GM04503 (cell line): ENCODE data around the gene TRA2A.
"Not testable (repeated sequence)": the region's sequence is repeated elsewhere in the genome, so short reads cannot be mapped to it uniquely, and the experiment has no call there.

ENCODE experiments used
- DNase-seq: peaks from one replicate; pipeline ENCODE4 v3.0.0-alpha.2; 2012; ENCODE audit warnings: low read depth

TRA2A gene

GRCh38 chr7:23494009-23494408 lies 37.8 kb downstream of the TRA2A start:
- no peak for DNase-seq

GRCh38 chr7:23491502-23491901 lies 40.3 kb downstream of the TRA2A start:
- DNase-seq, result no peak

GRCh38 chr7:23490357-23491135 lies 41.2 kb downstream of the TRA2A start:
- DNase-seq, result no peak

GRCh38 chr7:23488714-23489113 lies 43.1 kb downstream of the TRA2A start:
- DNase-seq, result not testable (repeated sequence)

- DNase-seq, result no peak
These were observed 44.1 kb downstream of the TRA2A start for GRCh38 chr7:23487670-23488069.

GRCh38 chr7:23486002-23486773 lies 45.6 kb downstream of the TRA2A start:
- no peak for DNase-seq

GRCh38 chr7:23482686-23483085 lies 49.1 kb downstream of the TRA2A start:
- DNase-seq, result no peak

- DNase-seq, result no peak
These were observed 53.6 kb downstream of the TRA2A start for GRCh38 chr7:23477962-23478866.

- DNase-seq, result no peak
These were observed 54.7 kb downstream of the TRA2A start for GRCh38 chr7:23477157-23477499.

- DNase-seq, result no peak
These were observed 55.3 kb downstream of the TRA2A start for GRCh38 chr7:23476286-23477156.

GRCh38 chr7:23475576-23475839 lies 56.3 kb downstream of the TRA2A start:
- DNase-seq, result no peak

GRCh38 chr7:23474829-23475575 lies 56.8 kb downstream of the TRA2A start:
- DNase-seq, result no peak

GRCh38 chr7:23474094-23474828 lies 57.5 kb downstream of the TRA2A start:
- DNase-seq, result peak; percentile 56

GRCh38 chr7:23473844-23474093 lies 58.0 kb downstream of the TRA2A start:
- no peak for DNase-seq

GRCh38 chr7:23472956-23473843 lies 58.6 kb downstream of the TRA2A start:
- no peak for DNase-seq

GRCh38 chr7:23472556-23472955 lies 59.2 kb downstream of the TRA2A start:
- no peak for DNase-seq

- no peak for DNase-seq
These were observed 59.7 kb downstream of the TRA2A start for GRCh38 chr7:23472046-23472445.

- no peak for DNase-seq
These were observed 60.5 kb downstream of the TRA2A start for GRCh38 chr7:23471106-23471859.
